MCF 10A (cell line): ENCODE results near the gene BSND. TPM values are rescaled to one million over a fixed set of nuclear protein-coding genes. Genes with fewer than 3 reads are reported as not detected.

ENCODE experiments used
- Bru-seq: library from RNA; stranded (reverse); fragments of 400-500 nt; gene quantifications from one replicate; lab custom pipeline; 2021; lab: Mats Ljungman, UMichigan
- BruChase-seq, 2 experiments: library from RNA; stranded (reverse); fragments of 400-500 nt; gene quantifications; one replicate each; lab custom pipeline; 2021; lab: Mats Ljungman, UMichigan
- BruUV-seq: library from RNA; stranded (reverse); fragments of 400-500 nt; replicated peaks from 2 replicates; lab custom pipeline; 2021; lab: Mats Ljungman, UMichigan
- CTCF ChIA-PET: fragments of 300-600 bp; sonication (Branson Sonifier 250); formaldehyde crosslinking; extraction: SDS; loops from one replicate; lab custom pipeline; 2021; ENCODE audit warnings: antibody characterized with exemption, inconsistent platforms; lab: Yijun Ruan, JAX
- POLR2A ChIA-PET: fragments of 300-600, 350-650 bp; sonication (Branson Sonifier 250); formaldehyde crosslinking; extraction: SDS; loops from one replicate; lab custom pipeline; 2020; ENCODE audit warnings: antibody characterized with exemption, inconsistent platforms; lab: Yijun Ruan, JAX
- DNase-seq: peaks from one replicate; pipeline ENCODE4 v3.0.0-alpha.2; 2018; ENCODE audit not compliant: unreplicated experiment
- H3K27ac Mint-ChIP-seq: one replicate; pipeline ENCODE4 v1.8.0; 2022; ENCODE audit warnings: mild to moderate bottlenecking, low read depth, mixed read lengths; ENCODE audit not compliant: unreplicated experiment
- H3K27me3 Mint-ChIP-seq: one replicate; pipeline ENCODE4 v1.8.0; 2022; ENCODE audit warnings: mixed read lengths; ENCODE audit not compliant: insufficient read depth, unreplicated experiment
- H3K36me3 Mint-ChIP-seq: one replicate; pipeline ENCODE4 v1.8.0; 2022; ENCODE audit warnings: mild to moderate bottlenecking, moderate library complexity, mixed read lengths; ENCODE audit not compliant: insufficient read depth, unreplicated experiment
- H3K4me1 Mint-ChIP-seq: one replicate; pipeline ENCODE4 v1.8.0; 2022; ENCODE audit warnings: mixed read lengths; ENCODE audit not compliant: insufficient read depth, unreplicated experiment
- H3K4me3 Mint-ChIP-seq: one replicate; pipeline ENCODE4 v1.8.0; 2022; ENCODE audit warnings: mild to moderate bottlenecking, moderate library complexity, mixed read lengths; ENCODE audit not compliant: unreplicated experiment
- H3K9me3 Mint-ChIP-seq: one replicate; pipeline ENCODE4 v1.8.0; 2022; ENCODE audit warnings: mixed read lengths; ENCODE audit not compliant: unreplicated experiment
- CTCF ChIP-seq: fragments of 200-600 bp; IDR thresholded peaks from one replicate; pipeline ENCODE4 v1.8.0; 2022; ENCODE audit warnings: antibody characterized with exemption, mild to moderate bottlenecking; ENCODE audit not compliant: unreplicated experiment
- intact Hi-C: fragments of 100-400 bp; cut with micrococcal nuclease; formaldehyde crosslinking; loops from 2 replicates; pipeline ENCODE4 v1.14.1; 2022
- long read RNA-seq: library from polyadenylated mRNA; stranded (forward); transcript quantifications from one replicate; pipeline ENCODE4 v2.0.0, GENCODE V29; 2022
- total RNA-seq: library from RNA; stranded (reverse); gene quantifications from 2 replicates; pipeline ENCODE4 v1.2.3, GENCODE V29; 2022

BSND gene
- total RNA-seq = not detected in 2 replicates
- not detected for Bru-seq, nascent RNA
- not detected for BruChase-seq, experiment 1, labeled RNA remaining after a 6-hour chase
- BruChase-seq, experiment 2, labeled RNA remaining after a 2-hour chase = percentile 16 among the genes with signal in this experiment
- long read RNA-seq = 0 reads

DNA sequence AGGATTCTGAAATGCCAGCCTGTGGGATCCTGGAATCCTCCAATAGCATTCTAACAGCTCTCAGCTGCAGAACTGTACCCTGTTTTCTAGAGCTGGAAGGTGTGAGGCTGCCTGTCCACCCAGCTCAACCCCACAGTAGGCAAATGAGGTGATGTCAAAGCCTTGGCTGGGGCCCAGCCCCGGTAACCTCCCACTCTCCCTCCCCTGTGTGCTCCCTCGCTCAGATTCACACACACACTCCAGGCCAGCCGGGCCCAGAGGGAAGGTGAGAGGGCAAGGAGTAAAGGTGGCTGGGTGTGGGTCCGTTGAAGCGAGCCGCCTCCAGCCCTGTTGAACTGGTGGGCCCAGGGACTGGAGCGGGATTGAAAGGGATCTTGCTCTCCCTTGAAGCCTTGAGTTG is at the start of gene BSND:
Gene BSND, plus strand, starts transcription at position 257 of the 400 bp plus-strand sequence. CDS start 254 bp downstream, outside the sequence.
- no peaks in the 10 kb centered on the region for H3K9me3 Mint-ChIP-seq
- ChIA-PET POLR2A (no interaction called here), CTCF (interaction anchor here (0.8 to 22.1 kb wide), 8 partner anchors 9 to 183 kb away, joined by 3 to 385 read pairs (median 14); no protein-coding TSS in a partner anchor)
- no peak within 1 kb of the TSS for H3K27ac Mint-ChIP-seq
- H3K36me3 Mint-ChIP-seq = no peaks in the 10 kb centered on the region
- no TSS peak for BruUV-seq
- H3K4me1 Mint-ChIP-seq = peaks cover 5% of the 10 kb centered on the region
- TF ChIP-seq CTCF = no peak
- no peak within 1 kb of the TSS for H3K4me3 Mint-ChIP-seq
- H3K27me3 Mint-ChIP-seq = no peaks in the 10 kb centered on the region
- intact Hi-C loops = no loop called here
- DNase-seq = no peak

GRCh38 chr1:54949053-54949452 is 49.7 kb upstream of the BSND start:
- peaks cover 23% of the 10 kb centered on the region for H3K4me1 Mint-ChIP-seq
- H3K36me3 Mint-ChIP-seq = peaks cover 7% of the 10 kb centered on the region
- CTCF ChIA-PET = interaction anchor here (0.5 to 12.3 kb wide), 10 partner anchors 11 to 1070 kb away, joined by 3 to 385 read pairs (median 14); partner anchors contain the start of gene BSND
- no peak overlapping the region for H3K27ac Mint-ChIP-seq
- H3K9me3 Mint-ChIP-seq = no peaks in the 10 kb centered on the region
- no peak for DNase-seq
- H3K27me3 Mint-ChIP-seq = no peaks in the 10 kb centered on the region
- intact Hi-C loops = no loop called here
- TF ChIP-seq CTCF = no peak
- no TSS peak for BruUV-seq
- POLR2A ChIA-PET = interaction anchor here (1.2 to 2.0 kb wide), 2 partner anchors 11 to 47 kb away, joined by 4 to 7 read pairs; no protein-coding TSS in a partner anchor
- no peak overlapping the region for H3K4me3 Mint-ChIP-seq

- H3K4me1 Mint-ChIP-seq = peaks cover 26% of the 10 kb centered on the region
- H3K27ac Mint-ChIP-seq = no peak overlapping the region
- POLR2A ChIA-PET = interaction anchor here (0.7 to 2.0 kb wide), 9 partner anchors 10 to 368 kb away, joined by 3 to 13 read pairs (median 4); partner anchors contain the start of gene DHCR24
- BruUV-seq = no TSS peak
- no peaks in the 10 kb centered on the region for H3K9me3 Mint-ChIP-seq
- intact Hi-C loops = loop anchor here (1.0 kb wide), 2 partner anchors 46 to 72 kb away; no protein-coding TSS in a partner anchor
- peaks cover 7% of the 10 kb centered on the region for H3K36me3 Mint-ChIP-seq
- peak; percentile 40 for DNase-seq
- no peak for TF ChIP-seq CTCF
- no peaks in the 10 kb centered on the region for H3K27me3 Mint-ChIP-seq
- H3K4me3 Mint-ChIP-seq = no peak overlapping the region
- CTCF ChIA-PET = interaction anchor here (0.5 to 12.3 kb wide), 28 partner anchors 9 to 516 kb away, joined by 3 to 385 read pairs (median 5); partner anchors contain the start of genes BSND and DHCR24
Observed at GRCh38 chr1:54950006-54950368, 48.7 kb upstream of the BSND start.
